ENCODE results near the gene HOXB6. TPM values are rescaled to one million over a fixed set of nuclear protein-coding genes. Genes with fewer than 3 reads are reported as not detected.

The HOXB6 gene
- total and polyA plus RNA-seq, 12 donors: 1.7 to 23.1 (median 11.8) TPM

GRCh38 chr17:48636177-48637018, 31.6 kb upstream of the HOXB6 start:
- H3K9me3 ChIP-seq (replicated peaks in 1 of 3): no peaks in the 10 kb centered on the region
- intact Hi-C loops (cut with DNase I): no loop called here
- peaks cover 0 to 4% of the 10 kb centered on the region in 2 donors for H3K4me1 ChIP-seq (replicated peaks in 1 of 2)
- no peaks in the 10 kb centered on the region for H3K36me3 ChIP-seq (replicated peaks in 1 of 2)
- H3K4me3 ChIP-seq: no peak overlapping the region
- TF ChIP-seq POLR2A (IDR thresholded peaks at IDR 0.05) (no peak), CTCF (IDR thresholded peaks at IDR 0.05) (peak in 5 of 6 experiments; percentile 19 to 53 (median 25))
- H3K27ac ChIP-seq: no peak overlapping the region
- WGBS, 4 donors: 4 to 10% (median 9%) methylated on average over 32 to 39 of the region's 39 CpGs
- peaks cover 94% of the 10 kb centered on the region for H3K27me3 ChIP-seq
- peak; percentile 66 to 81 (median 74) for DNase-seq

GRCh38 chr17:48634493-48635208, 29.9 kb upstream of the HOXB6 start:
- H3K4me1 ChIP-seq (replicated peaks in 1 of 2): peaks cover 0 to 4% of the 10 kb centered on the region in 2 donors
- 42 to 48% (median 44%) methylated on average over 20 of the region's 20 CpGs for WGBS, 4 donors
- no peak for TF ChIP-seq POLR2A (IDR thresholded peaks at IDR 0.05)
- TF ChIP-seq CTCF (IDR thresholded peaks at IDR 0.05): no peak
- H3K36me3 ChIP-seq (replicated peaks in 1 of 2): no peaks in the 10 kb centered on the region
- H3K27me3 ChIP-seq: peaks cover 93% of the 10 kb centered on the region
- H3K27ac ChIP-seq: no peak overlapping the region
- no peaks in the 10 kb centered on the region for H3K9me3 ChIP-seq (replicated peaks in 1 of 3)
- H3K4me3 ChIP-seq: no peak overlapping the region
- intact Hi-C loops (cut with DNase I): no loop called here
- DNase-seq: no peak

GRCh38 chr17:48633266-48633677, 28.5 kb upstream of the HOXB6 start:
- Histone ChIP-seq H3K27me3 (peaks cover 99% of the 10 kb centered on the region), H3K4me3 (no peak overlapping the region), H3K4me1 (replicated peaks in 1 of 2) (peaks cover 0 to 4% of the 10 kb centered on the region in 2 donors), H3K36me3 (replicated peaks in 1 of 2) (no peaks in the 10 kb centered on the region), H3K27ac (no peak overlapping the region), H3K9me3 (replicated peaks in 1 of 3) (no peaks in the 10 kb centered on the region)
- intact Hi-C loops (cut with DNase I): no loop called here
- peak in 1 of 7 donors; percentile 13 for DNase-seq
- no peak for TF ChIP-seq CTCF (IDR thresholded peaks at IDR 0.05)
- no peak for TF ChIP-seq POLR2A (IDR thresholded peaks at IDR 0.05)
- 27 to 36% (median 32%) methylated on average over 22 to 35 of the region's 35 CpGs for WGBS, 4 donors

- H3K27ac ChIP-seq: no peak overlapping the region
- peaks cover 99% of the 10 kb centered on the region for H3K27me3 ChIP-seq
- TF ChIP-seq CTCF (IDR thresholded peaks at IDR 0.05) (no peak), POLR2A (IDR thresholded peaks at IDR 0.05) (no peak)
- WGBS, 4 donors: 62 to 72% (median 66%) methylated on average over 7 of the region's 7 CpGs
- H3K9me3 ChIP-seq (replicated peaks in 1 of 3): no peaks in the 10 kb centered on the region
- H3K36me3 ChIP-seq (replicated peaks in 1 of 2): no peaks in the 10 kb centered on the region
- DNase-seq: no peak
- no peak overlapping the region for H3K4me3 ChIP-seq
- intact Hi-C loops (cut with DNase I): no loop called here
- H3K4me1 ChIP-seq (replicated peaks in 1 of 2): peaks cover 0 to 4% of the 10 kb centered on the region in 2 donors
Observed at GRCh38 chr17:48632579-48633265, 27.9 kb upstream of the HOXB6 start.

Data from adrenal gland (tissue), 12 donors.